Choroid plexus epithelial cell (primary cell): ENCODE results near the gene RDH8.
"Not testable (repeated sequence)": the region's sequence is repeated elsewhere in the genome, so short reads cannot be mapped to it uniquely, and the experiment has no call there.

Experiments used
- DNase-seq: peaks from one replicate; pipeline ENCODE4 v3.0.0-alpha.2; 2010; ENCODE audit warnings: low read depth
- H3K4me3 ChIP-seq: 2 replicates; pipeline ENCODE4 v1.5.1; 2011; ENCODE audit warnings: low read depth, mild to moderate bottlenecking, control low read depth, low read length, moderate library complexity
- TF ChIP-seq, protein P1 (sequence below): conservative IDR thresholded peaks from 2 replicates; pipeline ENCODE4 v1.5.1; 2011; ENCODE audit warnings: low read depth, mild to moderate bottlenecking, control low read depth, inconsistent platforms, low read length, moderate library complexity

The RDH8 gene

GRCh38 chr19:10019246-10019645 lies 6.0 kb downstream of the RDH8 start:
- H3K4me3 ChIP-seq, result no peak overlapping the region
- TF ChIP-seq, protein P1, sequence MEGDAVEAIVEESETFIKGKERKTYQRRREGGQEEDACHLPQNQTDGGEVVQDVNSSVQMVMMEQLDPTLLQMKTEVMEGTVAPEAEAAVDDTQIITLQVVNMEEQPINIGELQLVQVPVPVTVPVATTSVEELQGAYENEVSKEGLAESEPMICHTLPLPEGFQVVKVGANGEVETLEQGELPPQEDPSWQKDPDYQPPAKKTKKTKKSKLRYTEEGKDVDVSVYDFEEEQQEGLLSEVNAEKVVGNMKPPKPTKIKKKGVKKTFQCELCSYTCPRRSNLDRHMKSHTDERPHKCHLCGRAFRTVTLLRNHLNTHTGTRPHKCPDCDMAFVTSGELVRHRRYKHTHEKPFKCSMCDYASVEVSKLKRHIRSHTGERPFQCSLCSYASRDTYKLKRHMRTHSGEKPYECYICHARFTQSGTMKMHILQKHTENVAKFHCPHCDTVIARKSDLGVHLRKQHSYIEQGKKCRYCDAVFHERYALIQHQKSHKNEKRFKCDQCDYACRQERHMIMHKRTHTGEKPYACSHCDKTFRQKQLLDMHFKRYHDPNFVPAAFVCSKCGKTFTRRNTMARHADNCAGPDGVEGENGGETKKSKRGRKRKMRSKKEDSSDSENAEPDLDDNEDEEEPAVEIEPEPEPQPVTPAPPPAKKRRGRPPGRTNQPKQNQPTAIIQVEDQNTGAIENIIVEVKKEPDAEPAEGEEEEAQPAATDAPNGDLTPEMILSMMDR, result no peak
- DNase-seq, result no peak

DNA sequence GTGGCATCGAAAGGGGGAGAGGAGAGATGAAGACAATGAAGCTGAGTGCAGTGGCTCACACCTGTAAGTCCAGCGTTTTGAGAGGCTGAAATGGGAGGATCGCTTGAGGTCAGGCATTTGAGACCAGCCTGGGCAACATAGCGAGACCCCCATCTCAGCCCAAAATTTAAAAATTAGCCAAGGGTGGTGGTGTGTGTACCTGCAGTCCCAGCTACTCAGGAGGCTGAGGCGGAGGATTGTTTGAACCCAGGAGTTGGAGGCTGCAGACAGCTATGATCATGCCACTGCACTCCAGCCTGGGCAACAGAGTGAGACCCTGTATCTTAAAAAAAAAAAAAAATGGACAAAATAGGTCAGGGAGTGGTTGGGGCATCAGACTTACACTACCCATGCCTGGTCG lies 7.6 kb downstream of the RDH8 start:
- no peak for DNase-seq
- TF ChIP-seq, protein P1, result no peak
- no peak overlapping the region for H3K4me3 ChIP-seq

DNA sequence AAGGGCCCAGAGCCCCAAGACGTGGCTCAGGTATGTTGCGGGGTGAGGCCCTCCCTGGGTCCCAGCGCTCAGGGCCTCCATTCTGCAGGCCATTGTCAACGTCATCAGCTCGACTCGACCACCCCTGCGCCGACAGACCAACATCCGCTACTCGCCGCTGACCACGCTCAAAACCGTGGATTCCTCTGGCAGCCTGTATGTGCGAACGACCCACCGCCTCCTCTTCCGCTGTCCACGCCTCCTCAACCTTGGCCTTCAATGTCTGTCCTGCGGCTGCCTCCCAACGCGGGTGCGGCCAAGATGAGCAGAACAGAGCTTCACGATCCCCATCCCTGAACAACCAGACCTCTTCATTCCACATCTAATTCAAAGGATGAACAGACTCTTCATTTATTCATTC lies 8.2 kb downstream of the RDH8 start:
- no peak for DNase-seq
- H3K4me3 ChIP-seq, result no peak overlapping the region
- TF ChIP-seq, protein P1, result no peak

- TF ChIP-seq, protein P1, result no peak
- no peak for DNase-seq
- no peak overlapping the region for H3K4me3 ChIP-seq
These were observed 8.6 kb downstream of the RDH8 start for GRCh38 chr19:10021863-10022262.

DNA sequence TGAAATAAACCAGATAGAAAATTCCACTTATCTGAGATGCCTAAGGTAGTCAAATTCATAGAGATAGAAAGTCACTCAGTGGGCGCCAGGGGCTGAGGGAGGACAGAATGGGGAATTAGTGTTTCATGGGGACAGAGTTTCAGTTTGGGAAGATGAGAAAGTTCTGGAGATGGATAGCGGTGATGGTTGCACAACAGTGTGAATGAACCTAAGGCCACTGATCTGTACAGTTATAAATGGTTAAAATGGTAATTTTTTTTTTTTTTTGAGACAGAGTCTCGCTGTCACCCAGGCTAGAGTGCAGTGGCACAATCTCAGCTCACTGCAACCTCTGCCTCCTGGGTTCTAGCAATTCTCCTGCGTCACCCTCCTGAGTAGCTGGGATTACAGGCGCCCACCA lies 9.8 kb downstream of the RDH8 start:
- not testable (repeated sequence) for DNase-seq, H3K4me3 ChIP-seq

GRCh38 chr19:10026744-10027143 lies 13.5 kb downstream of the RDH8 start:
- DNase-seq, result no peak
- H3K4me3 ChIP-seq, result no peak overlapping the region
- TF ChIP-seq, protein P1, result no peak

DNA sequence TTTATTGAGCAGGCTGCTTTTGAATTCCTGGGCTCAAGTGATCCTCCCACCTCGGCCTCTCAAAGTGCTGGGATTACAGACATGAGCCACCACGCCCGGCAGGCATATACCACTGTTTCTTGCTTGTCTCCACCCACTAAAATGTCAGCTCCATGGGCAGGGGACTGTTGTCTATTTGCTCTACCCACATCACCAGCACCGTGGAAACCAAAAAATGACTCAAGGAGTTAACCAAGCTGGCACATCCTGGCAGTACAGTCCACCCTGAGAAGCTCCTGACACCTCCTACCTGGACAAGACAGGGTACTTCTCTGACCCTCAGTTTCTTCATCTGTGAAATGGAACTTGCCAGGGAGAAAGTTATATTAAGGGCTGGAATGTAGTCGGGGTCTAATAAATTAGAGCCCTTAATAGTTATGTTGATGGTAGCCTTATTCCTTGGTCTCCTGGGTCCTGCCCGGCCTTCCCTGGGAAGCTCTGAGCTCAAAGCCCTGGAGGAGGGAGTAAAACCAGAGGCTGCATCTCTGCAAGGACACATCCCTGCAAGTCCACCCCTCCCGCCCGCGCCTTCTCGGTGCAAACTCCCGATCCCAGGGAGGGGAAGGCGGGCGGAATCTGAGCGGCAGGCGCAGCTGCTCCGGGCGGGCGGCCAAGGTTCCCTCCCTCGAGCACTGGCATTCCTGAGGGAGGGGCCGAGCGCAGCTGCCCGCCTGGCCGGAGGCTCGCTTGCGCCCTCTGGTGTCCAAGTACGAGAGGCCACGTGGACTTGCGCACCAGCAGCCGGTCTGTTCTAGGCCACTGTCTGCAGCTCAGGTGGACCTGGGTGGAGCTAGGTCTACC lies 14.1 kb downstream of the RDH8 start:
- no peak overlapping the region for H3K4me3 ChIP-seq
- peak; percentile 96 for DNase-seq
- TF ChIP-seq, protein P1, result peak; percentile 84
